SK-N-MC (cell line): Measurements from ENCODE around the gene FRK.

Experiments
- EZH2 ChIP-seq: fragments of 200-600 bp; sonication (generic); IDR thresholded peaks from one replicate; pipeline ENCODE4 v1.6.1; 2017; ENCODE audit warnings: antibody characterized with exemption
- FOXP2 ChIP-seq: optimal IDR thresholded peaks from 2 replicates; pipeline ENCODE3; 2011; ENCODE audit warnings: mild to moderate bottlenecking, moderate library complexity; ENCODE audit not compliant: insufficient read depth; ENCODE audit errors: extremely low read length, control extremely low read depth
- POLR2AphosphoS5 ChIP-seq: IDR thresholded peaks from 2 replicates; pipeline ENCODE4 v1.6.1; 2012; ENCODE audit warnings: mild to moderate bottlenecking, low read depth, low read length, borderline replicate concordance

DNA sequence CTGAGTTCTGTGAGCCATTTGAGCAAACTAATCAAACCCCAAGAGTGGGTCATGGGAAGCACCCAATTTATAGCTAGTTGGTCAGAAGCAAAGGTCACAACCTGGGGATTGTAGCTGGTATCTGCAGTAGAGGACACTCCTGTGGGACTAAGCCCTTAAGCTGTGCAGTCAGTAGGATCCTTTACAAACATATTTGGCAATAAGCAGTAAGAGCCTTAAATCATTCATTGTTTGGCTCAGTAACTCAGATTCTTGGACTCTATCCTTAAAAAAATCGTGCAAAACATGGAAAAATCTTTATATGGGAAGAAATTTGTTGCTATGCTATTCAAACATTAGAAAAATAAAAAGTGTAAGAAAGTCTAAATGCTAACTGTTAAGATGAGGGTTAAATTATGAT lies 29.9 kb downstream of the FRK start:
- TF ChIP-seq EZH2 = no peak
- TF ChIP-seq POLR2AphosphoS5 = no peak
- TF ChIP-seq FOXP2 = no peak
